RWPE1 (cell line): Measurements from ENCODE around the gene UPF1.

Experiments
- CTCF ChIA-PET: fragments of 350-600 bp; sonication (Branson Sonifier 250); formaldehyde crosslinking; extraction: SDS; loops from one replicate; lab custom pipeline; 2021; lab: Yijun Ruan, JAX
- POLR2A ChIA-PET: fragments of 400-600 bp; formaldehyde crosslinking; extraction: SDS; loops from one replicate; lab custom pipeline; 2020; ENCODE audit warnings: antibody characterized with exemption; ENCODE audit not compliant: low non-redundant PET; lab: Yijun Ruan, JAX
- DNase-seq: peaks from one replicate; pipeline ENCODE4 v3.0.0; 2012; ENCODE audit warnings: low spot score
- H3K27ac ChIP-seq: fragments of 450-650 bp; 2 replicates; pipeline ENCODE4 v1.5.1; 2017
- TF ChIP-seq, protein P1 (sequence below): fragments of 450-650 bp; conservative IDR thresholded peaks from 2 replicates; pipeline ENCODE4 v1.5.1; 2017; ENCODE audit warnings: low read depth, mild to moderate bottlenecking

Gene UPF1

DNA sequence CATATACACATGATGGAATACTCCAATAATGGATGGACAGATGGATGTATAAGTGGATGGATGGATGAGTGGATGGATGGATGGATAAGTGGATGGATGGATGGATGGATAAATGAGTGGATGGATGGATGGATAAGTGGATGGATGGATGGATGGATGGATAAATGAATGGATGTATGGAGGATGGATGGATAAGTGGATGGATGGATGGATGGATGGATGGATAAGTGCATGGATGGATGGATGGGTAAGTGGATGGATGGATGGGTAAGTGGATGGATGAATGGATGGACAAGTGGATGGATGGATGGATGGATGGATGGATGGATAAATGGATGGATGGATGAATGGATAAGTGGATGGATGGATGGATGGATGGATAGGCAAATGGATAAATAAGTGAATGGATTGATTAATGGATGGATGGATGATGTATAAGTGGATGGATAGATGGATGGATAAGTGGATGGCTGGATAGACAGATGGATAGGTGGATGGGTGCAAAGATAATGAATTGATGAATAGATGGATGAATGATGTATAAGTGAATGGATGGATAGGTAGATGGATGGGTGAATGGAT lies 32.3 kb upstream of the UPF1 start:
- ChIA-PET CTCF (no interaction called here), POLR2A (no interaction called here)
- H3K27ac ChIP-seq: no peak overlapping the region
- TF ChIP-seq, protein P1, sequence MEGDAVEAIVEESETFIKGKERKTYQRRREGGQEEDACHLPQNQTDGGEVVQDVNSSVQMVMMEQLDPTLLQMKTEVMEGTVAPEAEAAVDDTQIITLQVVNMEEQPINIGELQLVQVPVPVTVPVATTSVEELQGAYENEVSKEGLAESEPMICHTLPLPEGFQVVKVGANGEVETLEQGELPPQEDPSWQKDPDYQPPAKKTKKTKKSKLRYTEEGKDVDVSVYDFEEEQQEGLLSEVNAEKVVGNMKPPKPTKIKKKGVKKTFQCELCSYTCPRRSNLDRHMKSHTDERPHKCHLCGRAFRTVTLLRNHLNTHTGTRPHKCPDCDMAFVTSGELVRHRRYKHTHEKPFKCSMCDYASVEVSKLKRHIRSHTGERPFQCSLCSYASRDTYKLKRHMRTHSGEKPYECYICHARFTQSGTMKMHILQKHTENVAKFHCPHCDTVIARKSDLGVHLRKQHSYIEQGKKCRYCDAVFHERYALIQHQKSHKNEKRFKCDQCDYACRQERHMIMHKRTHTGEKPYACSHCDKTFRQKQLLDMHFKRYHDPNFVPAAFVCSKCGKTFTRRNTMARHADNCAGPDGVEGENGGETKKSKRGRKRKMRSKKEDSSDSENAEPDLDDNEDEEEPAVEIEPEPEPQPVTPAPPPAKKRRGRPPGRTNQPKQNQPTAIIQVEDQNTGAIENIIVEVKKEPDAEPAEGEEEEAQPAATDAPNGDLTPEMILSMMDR: no peak
- no peak for DNase-seq

DNA sequence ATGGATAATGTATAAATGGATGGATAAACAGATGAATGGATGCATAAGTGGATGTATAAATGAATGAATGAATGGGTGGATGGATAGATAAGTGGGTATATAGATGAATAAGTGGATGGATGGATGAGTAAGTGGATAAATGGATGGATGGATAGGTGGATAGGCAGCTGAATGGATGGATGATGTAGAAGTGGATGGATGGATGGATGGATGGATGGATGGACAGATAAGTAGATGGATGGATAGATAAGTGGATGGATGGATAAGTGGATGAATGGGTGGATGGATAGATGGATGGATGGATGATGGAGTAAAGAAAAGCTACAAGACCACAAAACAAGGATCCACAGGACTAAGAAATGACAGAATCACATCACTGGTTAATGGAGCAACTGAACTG lies 31.7 kb upstream of the UPF1 start:
- DNase-seq: no peak
- CTCF ChIA-PET: no interaction called here
- no peak overlapping the region for H3K27ac ChIP-seq
- POLR2A ChIA-PET: no interaction called here
- TF ChIP-seq, protein P1: no peak

DNA sequence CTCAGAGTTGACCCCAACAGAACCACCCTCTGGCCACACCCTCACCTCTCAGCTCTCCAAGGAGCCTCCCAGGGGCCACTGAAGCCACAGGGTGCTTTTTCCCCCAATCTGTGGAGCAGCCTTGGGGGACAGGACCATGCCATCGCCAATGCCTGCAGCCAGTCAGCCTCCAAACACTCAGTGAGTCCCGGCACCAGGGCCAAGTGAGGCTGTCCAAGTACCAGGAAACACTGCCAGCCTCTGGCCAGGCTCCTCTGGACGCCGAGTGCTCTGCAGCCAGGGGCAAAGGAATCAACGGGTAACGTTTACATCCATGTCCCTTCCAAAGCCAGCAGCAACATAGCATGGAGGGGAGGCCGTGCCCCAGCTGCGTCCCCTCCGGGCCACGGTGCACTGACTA lies 31.1 kb upstream of the UPF1 start:
- ChIA-PET POLR2A (no interaction called here), CTCF (no interaction called here)
- no peak overlapping the region for H3K27ac ChIP-seq
- TF ChIP-seq, protein P1: no peak
- DNase-seq: no peak

DNA sequence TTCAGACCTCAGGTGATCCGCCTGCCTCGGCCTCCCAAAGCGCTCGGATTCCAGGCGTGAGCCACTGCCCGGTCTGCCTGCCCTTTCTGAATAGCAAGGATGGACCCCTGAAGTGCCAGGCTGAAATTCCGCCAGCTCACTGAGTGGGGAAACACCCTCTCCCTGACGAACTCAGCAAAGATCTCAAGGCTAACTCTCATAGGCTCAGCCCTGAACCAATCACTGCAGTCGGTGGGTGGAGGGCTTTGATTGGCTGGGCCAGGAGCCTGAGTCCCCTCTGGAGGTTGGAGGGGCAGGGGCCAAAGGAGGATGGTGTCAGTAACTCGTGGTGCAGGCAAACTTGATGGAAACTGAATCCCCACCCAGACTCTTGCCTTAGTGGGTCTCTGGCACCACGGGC lies 29.4 kb upstream of the UPF1 start:
- no peak overlapping the region for H3K27ac ChIP-seq
- no peak for DNase-seq
- ChIA-PET POLR2A (no interaction called here), CTCF (no interaction called here)
- TF ChIP-seq, protein P1: no peak

DNA sequence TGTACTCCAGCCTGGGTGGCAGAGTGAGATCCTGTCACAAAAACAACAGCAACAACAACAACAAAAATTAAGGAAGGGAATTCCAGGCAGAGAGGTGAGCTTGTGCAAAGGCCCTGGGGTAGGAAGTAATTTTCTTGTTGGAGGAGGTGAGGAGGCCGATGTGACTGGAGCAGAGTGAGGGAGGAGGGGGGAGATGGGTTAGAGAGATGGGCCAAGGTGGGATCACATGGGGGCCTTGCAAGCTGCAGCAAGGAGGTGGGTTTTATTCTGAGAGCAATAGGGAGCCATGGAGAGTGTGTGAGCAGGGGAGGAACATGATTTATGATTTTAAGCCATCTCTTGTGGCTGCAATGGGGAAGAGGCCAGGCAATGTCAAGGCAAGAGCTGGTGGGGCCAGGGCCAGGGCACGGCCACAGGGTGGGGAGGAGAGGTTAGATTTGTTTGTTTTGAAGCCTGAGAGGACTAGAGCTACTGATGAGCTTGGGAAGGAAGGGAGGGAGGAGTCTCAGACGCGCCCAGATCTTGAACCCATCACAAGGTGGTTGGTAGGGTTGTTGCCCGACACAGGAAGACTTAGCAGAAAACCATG lies 28.1 kb upstream of the UPF1 start:
- ChIA-PET CTCF (no interaction called here), POLR2A (no interaction called here)
- TF ChIP-seq, protein P1: no peak
- no peak for DNase-seq
- H3K27ac ChIP-seq: no peak overlapping the region

DNA sequence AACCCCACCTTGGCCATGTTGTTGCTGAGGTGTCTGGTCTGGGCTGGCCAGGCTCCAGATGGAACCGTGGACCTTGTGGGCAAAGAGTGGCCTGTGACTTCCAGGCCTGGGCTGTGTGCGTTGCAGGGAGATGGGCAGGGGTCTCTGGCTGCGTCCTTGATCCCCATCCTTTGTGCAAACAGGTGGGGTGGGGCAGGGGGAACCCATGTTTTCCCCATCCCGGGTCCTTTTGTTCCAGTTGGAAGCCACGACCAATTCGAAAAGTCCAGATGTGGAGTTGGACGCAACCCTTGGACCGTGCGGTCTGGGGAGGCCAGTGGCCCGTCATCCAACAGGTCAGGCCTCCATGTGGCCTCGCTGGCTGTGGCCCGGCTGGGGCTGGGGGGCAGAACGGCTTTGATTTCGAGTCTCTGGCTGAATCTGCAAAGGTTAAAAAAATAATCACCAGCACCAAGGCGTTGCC lies 27.6 kb upstream of the UPF1 start:
- ChIA-PET CTCF (no interaction called here), POLR2A (no interaction called here)
- TF ChIP-seq, protein P1: no peak
- no peak overlapping the region for H3K27ac ChIP-seq
- no peak for DNase-seq
